Peyer's patch (tissue), 4 donors: ENCODE results near the gene GOLGA6L7.
"Not testable (repeated sequence)": the region's sequence is repeated elsewhere in the genome, so short reads cannot be mapped to it uniquely, and the experiment has no call there.

ENCODE experiments used
- POLR2A ChIP-seq, 2 donors: fragments of 450-650 bp; IDR thresholded peaks; one replicate each; pipeline ENCODE4 v1.5.1; 2017; ENCODE audit warnings: antibody characterized with exemption in 2 of 2, mild to moderate bottlenecking in 2 of 2, moderate library complexity in 2 of 2
- TF ChIP-seq, protein P1 (sequence below), 6 experiments: fragments of 450-650 bp in 4 of 6; fragments of 200-600 bp in 2 of 6; sonication (generic) in 1 of 6; IDR thresholded peaks; one replicate each; pipeline ENCODE4 v1.5.1; 2017 to 2019; ENCODE audit warnings: antibody characterized with exemption in 6 of 6, mild to moderate bottlenecking in 3 of 6, moderate library complexity in 1 of 6

DNA sequence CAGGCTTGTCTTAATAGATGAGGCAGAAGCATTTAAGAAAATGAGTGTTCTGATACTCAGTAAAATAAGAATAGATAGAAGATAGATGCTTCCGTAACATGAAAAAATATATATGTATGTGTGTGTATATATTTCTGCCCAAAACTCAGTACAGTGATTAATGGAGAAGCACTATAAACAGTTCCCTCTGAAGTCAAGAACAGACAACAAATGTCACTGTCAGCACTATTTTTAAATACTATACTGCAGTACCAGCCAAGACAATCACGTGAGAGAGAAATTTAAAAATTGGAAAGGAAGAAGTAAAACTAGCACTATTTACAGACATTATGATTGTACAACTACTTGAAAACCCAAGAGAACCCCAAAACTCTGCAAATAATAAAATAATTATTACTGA, 27.0 kb downstream of the GOLGA6L7 start:
- TF ChIP-seq, protein P1, sequence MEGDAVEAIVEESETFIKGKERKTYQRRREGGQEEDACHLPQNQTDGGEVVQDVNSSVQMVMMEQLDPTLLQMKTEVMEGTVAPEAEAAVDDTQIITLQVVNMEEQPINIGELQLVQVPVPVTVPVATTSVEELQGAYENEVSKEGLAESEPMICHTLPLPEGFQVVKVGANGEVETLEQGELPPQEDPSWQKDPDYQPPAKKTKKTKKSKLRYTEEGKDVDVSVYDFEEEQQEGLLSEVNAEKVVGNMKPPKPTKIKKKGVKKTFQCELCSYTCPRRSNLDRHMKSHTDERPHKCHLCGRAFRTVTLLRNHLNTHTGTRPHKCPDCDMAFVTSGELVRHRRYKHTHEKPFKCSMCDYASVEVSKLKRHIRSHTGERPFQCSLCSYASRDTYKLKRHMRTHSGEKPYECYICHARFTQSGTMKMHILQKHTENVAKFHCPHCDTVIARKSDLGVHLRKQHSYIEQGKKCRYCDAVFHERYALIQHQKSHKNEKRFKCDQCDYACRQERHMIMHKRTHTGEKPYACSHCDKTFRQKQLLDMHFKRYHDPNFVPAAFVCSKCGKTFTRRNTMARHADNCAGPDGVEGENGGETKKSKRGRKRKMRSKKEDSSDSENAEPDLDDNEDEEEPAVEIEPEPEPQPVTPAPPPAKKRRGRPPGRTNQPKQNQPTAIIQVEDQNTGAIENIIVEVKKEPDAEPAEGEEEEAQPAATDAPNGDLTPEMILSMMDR (IDR thresholded peaks at IDR 0.05) = not testable (repeated sequence)
- not testable (repeated sequence) for TF ChIP-seq POLR2A (IDR thresholded peaks at IDR 0.05)
